Activated CD4-positive, alpha-beta T cell treated with anti-CD3 and anti-CD28 coated beads, Interleukin-2, amount 50 U/mL, for 4 hours (primary cell): ENCODE measurements around the gene IPMK.
"Not testable (repeated sequence)": the region's sequence is repeated elsewhere in the genome, so short reads cannot be mapped to it uniquely, and the experiment has no call there.

ENCODE experiments used
- DNase-seq, 2 experiments: peaks; one replicate each; pipeline ENCODE4 v3.0.0-alpha.2; 2020

IPMK gene

DNA sequence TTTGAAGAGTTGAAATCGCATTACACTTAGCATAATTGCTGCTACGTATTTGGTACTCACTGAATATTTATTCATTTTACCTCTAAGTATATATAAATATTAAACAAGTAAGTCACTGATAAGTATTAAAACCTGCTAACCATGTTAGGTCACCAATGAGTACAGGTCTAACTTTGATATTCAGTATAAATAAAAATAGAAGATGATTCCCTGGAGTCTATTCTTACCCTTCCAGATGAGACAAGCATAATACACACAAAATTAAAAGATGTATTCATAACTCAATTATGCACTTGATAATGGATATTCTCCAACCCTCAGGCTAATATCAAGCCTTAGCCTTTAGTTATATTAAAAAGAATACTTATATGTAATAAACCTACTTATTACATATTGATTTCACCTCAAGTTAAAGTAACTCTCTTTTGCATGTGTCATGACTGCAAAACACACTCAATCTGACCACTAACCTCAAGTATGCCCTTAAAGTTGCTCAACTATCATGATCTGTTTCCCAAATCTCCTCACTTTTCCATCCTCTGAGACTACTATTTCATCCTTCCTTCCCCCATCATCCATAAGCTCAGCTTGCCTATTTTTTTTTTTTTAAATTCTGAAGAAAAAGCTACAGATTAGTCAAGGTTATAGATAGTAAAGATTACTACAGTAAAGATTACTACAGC is 46.8 kb downstream of the IPMK start:
- DNase-seq = no peak

GRCh38 chr10:58219875-58220274 is 47.8 kb downstream of the IPMK start:
- no peak for DNase-seq

GRCh38 chr10:58217612-58218011 is 50.1 kb downstream of the IPMK start:
- DNase-seq = no peak

- DNase-seq = no peak
Observed at GRCh38 chr10:58212622-58213021, 55.1 kb downstream of the IPMK start.

DNA sequence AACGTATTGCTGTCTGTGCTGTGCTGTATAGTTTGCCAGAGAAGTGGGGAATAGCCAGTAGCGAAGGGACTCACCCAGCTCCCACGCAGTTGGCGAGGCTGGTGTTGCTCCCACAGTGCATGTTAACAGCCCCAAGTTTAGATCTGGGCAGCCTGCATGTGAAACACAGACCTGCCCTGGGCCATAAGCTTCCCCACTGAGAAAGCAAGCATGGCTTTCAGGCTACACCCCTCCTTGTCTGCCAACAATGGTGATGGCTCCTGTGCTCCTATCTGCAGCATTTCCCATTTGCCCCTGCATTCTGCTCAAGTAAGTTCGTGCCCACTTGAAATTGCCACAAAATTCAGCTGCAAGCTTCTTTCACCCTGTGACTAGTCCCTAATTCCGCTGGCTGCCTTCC is 57.5 kb downstream of the IPMK start:
- no peak for DNase-seq

GRCh38 chr10:58209669-58210068 is 58.0 kb downstream of the IPMK start:
- no peak for DNase-seq

DNA sequence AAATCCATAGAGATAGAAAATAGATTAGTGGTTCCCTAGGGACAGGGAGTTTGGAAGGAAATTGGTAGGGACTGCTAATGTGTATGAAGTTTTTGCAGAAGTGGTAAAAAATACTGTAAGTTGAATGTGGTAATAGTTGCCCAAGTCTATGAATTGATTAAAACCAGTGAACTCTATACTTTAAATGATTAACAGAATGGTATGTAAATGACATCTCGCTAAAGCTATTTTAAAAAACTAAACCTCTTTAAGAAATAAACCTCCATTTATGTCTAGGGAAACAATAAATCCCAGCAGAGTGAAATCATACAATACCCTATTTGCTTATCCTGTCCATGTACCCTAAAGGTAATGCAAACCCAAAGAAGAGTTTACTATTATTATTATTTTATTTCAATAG is 61.4 kb downstream of the IPMK start:
- DNase-seq = no peak

- DNase-seq = no peak
Observed at GRCh38 chr10:58201704-58202103, 66.0 kb downstream of the IPMK start.

GRCh38 chr10:58189269-58189668 is 78.4 kb downstream of the IPMK start:
- no peak for DNase-seq

- DNase-seq = no peak
Observed at GRCh38 chr10:58184120-58184670, 83.5 kb downstream of the IPMK start.

GRCh38 chr10:58180666-58181065 is 87.0 kb downstream of the IPMK start:
- DNase-seq = no peak

DNA sequence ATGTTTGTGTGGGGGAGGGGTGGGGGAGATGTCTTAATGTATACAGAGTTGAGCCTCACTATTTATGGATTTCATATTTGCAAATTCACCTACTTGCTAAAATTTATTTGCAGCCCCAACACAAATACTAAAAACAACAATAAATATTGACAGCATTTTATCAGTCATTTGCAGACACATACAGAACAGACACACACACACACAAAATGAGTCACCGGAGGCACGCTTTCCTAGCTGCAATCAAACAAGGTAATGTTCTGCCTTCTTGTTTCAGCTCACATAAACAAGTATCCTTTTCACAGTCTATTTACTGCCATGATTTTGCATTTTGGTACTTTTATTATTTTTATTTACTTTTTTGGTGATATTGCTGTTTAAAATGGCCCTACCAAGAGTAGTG is 88.5 kb downstream of the IPMK start:
- no peak for DNase-seq

GRCh38 chr10:58178811-58179210 is 88.9 kb downstream of the IPMK start:
- no peak for DNase-seq

- DNase-seq = no peak
Observed at GRCh38 chr10:58177362-58177947, 90.2 kb downstream of the IPMK start.

DNA sequence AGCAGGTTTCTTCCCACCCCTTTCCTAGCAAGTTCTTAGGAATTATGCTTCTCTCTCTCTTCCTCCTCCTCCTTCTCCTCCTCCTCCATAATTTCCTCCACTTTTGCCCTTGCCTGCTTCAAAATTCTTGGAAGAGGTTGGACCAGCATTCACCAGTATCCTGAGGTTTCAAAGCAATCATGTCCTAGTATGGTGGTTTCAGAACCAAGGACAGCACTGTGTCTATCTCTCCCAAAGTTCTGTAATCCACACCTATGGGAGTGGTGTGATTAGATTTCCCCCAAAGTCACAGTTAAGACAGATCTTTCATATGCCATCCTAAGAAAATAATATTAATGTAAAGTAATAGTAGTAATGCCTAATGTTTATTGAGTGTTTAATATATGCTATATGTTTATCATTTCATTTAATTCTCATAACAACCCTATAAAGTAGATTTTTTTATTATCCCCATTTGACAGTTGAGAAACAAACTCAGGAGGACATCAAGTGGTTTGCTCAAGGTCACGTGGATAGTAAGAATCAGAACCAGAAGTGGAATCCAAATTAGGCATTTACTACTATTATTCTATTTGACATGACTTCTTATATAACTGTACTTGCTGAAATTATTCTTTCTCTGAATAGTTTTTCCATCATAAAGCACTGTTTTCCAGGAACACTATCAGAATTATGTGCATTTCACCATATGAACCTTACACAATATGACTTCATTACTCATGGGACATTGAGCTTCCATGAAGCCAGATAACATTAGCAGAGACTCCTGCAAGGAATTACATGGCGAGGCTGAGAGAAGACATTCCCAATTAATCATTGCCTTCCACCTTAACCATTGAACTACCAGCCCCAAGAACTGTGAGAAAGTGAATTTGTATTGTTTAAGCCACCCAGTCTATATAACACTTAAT is 91.4 kb downstream of the IPMK start:
- DNase-seq = no peak

DNA sequence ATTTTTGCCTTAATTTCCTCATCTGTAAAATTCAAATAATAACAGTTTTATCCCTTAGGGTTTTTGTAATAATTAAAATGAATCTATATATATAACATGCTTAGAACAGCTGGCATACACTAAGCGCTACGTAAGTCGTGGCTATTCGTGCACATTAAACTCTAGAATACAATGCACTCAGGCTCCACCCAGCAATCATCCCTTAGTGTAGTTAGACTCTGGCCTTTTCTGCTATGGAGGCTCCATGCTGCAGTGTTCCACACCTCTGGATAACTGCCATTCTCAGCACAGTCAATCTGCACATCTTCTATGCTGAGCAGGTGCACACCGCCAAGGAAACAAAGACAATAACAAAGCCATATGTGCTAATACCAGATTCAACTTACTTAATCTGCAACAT is 92.9 kb downstream of the IPMK start:
- DNase-seq = no peak

- no peak for DNase-seq
Observed at GRCh38 chr10:58173391-58173790, 94.3 kb downstream of the IPMK start.

- no peak for DNase-seq
Observed at GRCh38 chr10:58171146-58171545, 96.5 kb downstream of the IPMK start.

GRCh38 chr10:58164517-58164916 is 103.2 kb downstream of the IPMK start:
- no peak for DNase-seq

DNA sequence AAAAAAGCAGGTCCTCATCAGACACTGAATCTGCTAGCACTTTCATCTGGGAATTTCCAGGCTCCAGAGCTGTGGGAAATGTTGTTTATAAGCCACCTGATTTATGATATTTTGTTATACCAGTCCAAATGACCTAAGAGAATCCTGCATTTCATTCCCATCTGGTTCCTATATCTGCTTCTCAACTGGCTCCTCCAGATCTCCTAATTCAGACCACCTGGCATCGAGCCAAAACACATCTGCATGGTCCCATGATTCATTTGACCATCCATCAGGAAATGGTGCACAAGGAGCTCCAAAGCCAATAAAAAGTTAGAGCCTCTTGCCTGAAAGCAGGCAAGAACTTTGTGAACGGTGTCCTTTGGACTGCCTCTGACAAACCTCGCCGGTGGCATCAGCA is 108.9 kb downstream of the IPMK start:
- DNase-seq = no peak

GRCh38 chr10:58157076-58157766 is 110.5 kb downstream of the IPMK start:
- no peak for DNase-seq

DNA sequence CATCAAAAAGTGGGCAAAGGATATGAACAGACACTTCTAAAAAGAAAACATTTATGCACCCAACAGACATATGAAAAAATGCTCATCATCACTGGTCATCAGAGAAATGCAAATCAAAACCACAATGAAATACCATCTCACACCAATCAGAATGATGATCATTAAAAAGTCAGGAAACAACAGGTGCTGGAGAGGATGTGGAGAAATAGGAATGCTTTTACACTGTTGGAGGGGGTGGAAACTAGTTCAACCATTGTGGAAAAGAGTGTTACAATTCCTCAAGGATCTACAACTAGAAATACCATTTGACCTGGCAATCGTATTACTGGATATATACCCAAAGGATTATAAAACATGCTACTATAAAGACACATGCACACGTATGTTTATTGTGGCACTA is 111.8 kb downstream of the IPMK start:
- DNase-seq = not testable (repeated sequence)

DNA sequence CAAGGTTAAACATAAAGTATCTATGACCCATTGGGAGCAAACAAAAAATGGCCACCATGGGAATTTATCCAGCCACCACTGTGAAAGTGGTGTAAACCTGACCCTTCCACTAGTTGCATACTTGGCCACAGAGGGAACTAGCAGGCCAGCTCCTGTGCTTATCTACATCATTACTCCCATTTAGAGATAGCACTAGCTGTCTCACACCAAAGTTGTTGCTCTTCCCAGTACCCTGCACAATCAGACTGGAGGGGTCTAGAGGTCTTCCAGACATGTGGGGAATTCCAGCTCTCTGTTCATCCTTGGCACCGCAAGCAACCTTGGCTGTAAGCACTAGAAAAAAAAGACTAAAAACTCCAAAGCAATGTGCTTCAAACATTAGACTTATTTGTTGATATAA is 113.9 kb downstream of the IPMK start:
- no peak for DNase-seq
